HEK293 (cell line): ENCODE results near the gene RHD.

Experiments used
- AEBP2 ChIP-seq: fragments of 450-650 bp; formaldehyde crosslinking; IDR thresholded peaks from 2 replicates; pipeline ENCODE4 v1.5.1; 2016; ENCODE audit warnings: missing biosample characterization, missing genetic modification characterization, borderline replicate concordance
- BCL11B ChIP-seq: fragments of 450-650 bp; formaldehyde crosslinking; IDR thresholded peaks from 2 replicates; pipeline ENCODE4 v1.5.1; 2016; ENCODE audit warnings: low read depth, missing biosample characterization, missing genetic modification characterization
- BCL6B ChIP-seq: fragments of 450-650 bp; formaldehyde crosslinking; IDR thresholded peaks from 2 replicates; pipeline ENCODE4 v1.5.1; 2017; ENCODE audit warnings: missing biosample characterization, missing genetic modification characterization
- HOXA7 ChIP-seq: sonication (generic); formaldehyde crosslinking; IDR thresholded peaks from 2 replicates; pipeline ENCODE4 v1.8.1; 2022; ENCODE audit warnings: missing genetic modification reagents, borderline replicate concordance
- MYNN ChIP-seq: fragments of 450-650 bp; formaldehyde crosslinking; IDR thresholded peaks from 2 replicates; pipeline ENCODE4 v1.5.1; 2016; ENCODE audit warnings: missing biosample characterization, missing genetic modification characterization, borderline replicate concordance
- SCRT1 ChIP-seq: fragments of 450-650 bp; formaldehyde crosslinking; IDR thresholded peaks from 2 replicates; pipeline ENCODE4 v1.5.1; 2016; ENCODE audit warnings: missing biosample characterization, missing genetic modification characterization, borderline replicate concordance
- ZBTB17 ChIP-seq: fragments of 450-650 bp; formaldehyde crosslinking; IDR thresholded peaks from 2 replicates; pipeline ENCODE4 v1.5.1; 2016; ENCODE audit warnings: missing biosample characterization, missing genetic modification characterization
- ZFP3 ChIP-seq: fragments of 450-650 bp; formaldehyde crosslinking; IDR thresholded peaks from 2 replicates; pipeline ENCODE4 v1.5.1; 2016; ENCODE audit warnings: low read depth, missing biosample characterization, missing genetic modification characterization
- ZFP69B ChIP-seq: fragments of 450-650 bp; formaldehyde crosslinking; IDR thresholded peaks from 2 replicates; pipeline ENCODE4 v1.5.1; 2016; ENCODE audit warnings: missing biosample characterization, missing genetic modification characterization
- ZNF10 ChIP-seq: fragments of 450-650 bp; formaldehyde crosslinking; IDR thresholded peaks from 2 replicates; pipeline ENCODE4 v1.5.1; 2017; ENCODE audit warnings: missing biosample characterization, missing genetic modification characterization
- ZNF112 ChIP-seq: fragments of 450-650 bp; formaldehyde crosslinking; IDR thresholded peaks from 2 replicates; pipeline ENCODE4 v1.5.0; 2017; ENCODE audit warnings: missing biosample characterization, missing genetic modification characterization
- ZNF16 ChIP-seq: fragments of 450-650 bp; formaldehyde crosslinking; IDR thresholded peaks from 2 replicates; pipeline ENCODE4 v1.5.1; 2016; ENCODE audit warnings: low read depth, missing biosample characterization, missing genetic modification characterization
- ZNF292 ChIP-seq: fragments of 450-650 bp; formaldehyde crosslinking; IDR thresholded peaks from 2 replicates; pipeline ENCODE4 v1.5.1; 2016; ENCODE audit warnings: low read depth, missing biosample characterization, missing genetic modification characterization, borderline replicate concordance
- ZNF488 ChIP-seq: fragments of 450-650 bp; formaldehyde crosslinking; IDR thresholded peaks from 2 replicates; pipeline ENCODE4 v1.5.1; 2016; ENCODE audit warnings: missing biosample characterization, missing genetic modification characterization
- ZNF514 ChIP-seq: fragments of 450-650 bp; formaldehyde crosslinking; IDR thresholded peaks from 2 replicates; pipeline ENCODE4 v1.5.1; 2016; ENCODE audit warnings: missing biosample characterization, missing genetic modification characterization
- ZNF521 ChIP-seq: fragments of 450-650 bp; formaldehyde crosslinking; IDR thresholded peaks from 2 replicates; pipeline ENCODE4 v1.5.1; 2017; ENCODE audit warnings: missing biosample characterization, mild to moderate bottlenecking, missing genetic modification characterization
- ZNF548 ChIP-seq: fragments of 450-650 bp; formaldehyde crosslinking; IDR thresholded peaks from 2 replicates; pipeline ENCODE4 v1.5.1; 2016; ENCODE audit warnings: missing biosample characterization, missing genetic modification characterization
- ZNF555 ChIP-seq: fragments of 450-650 bp; formaldehyde crosslinking; conservative IDR thresholded peaks from 2 replicates; pipeline ENCODE4 v1.5.1; 2017; ENCODE audit warnings: missing biosample characterization, mild to moderate bottlenecking, missing genetic modification characterization, inconsistent platforms
- ZNF580 ChIP-seq: fragments of 450-650 bp; formaldehyde crosslinking; IDR thresholded peaks from 2 replicates; pipeline ENCODE4 v1.5.1; 2016; ENCODE audit warnings: missing biosample characterization, missing genetic modification characterization
- ZNF623 ChIP-seq: fragments of 450-650 bp; formaldehyde crosslinking; IDR thresholded peaks from 2 replicates; pipeline ENCODE4 v1.5.1; 2016; ENCODE audit warnings: missing biosample characterization, missing genetic modification characterization
- ZNF654 ChIP-seq: fragments of 450-650 bp; formaldehyde crosslinking; IDR thresholded peaks from 2 replicates; pipeline ENCODE4 v1.5.1; 2016; ENCODE audit warnings: low read depth, missing biosample characterization, missing genetic modification characterization
- ZNF660 ChIP-seq: fragments of 450-650 bp; IDR thresholded peaks from 2 replicates; pipeline ENCODE4 v1.5.1; 2018; ENCODE audit warnings: missing biosample characterization, mild to moderate bottlenecking, missing genetic modification characterization
- ZNF707 ChIP-seq: fragments of 450-650 bp; formaldehyde crosslinking; IDR thresholded peaks from 2 replicates; pipeline ENCODE4 v1.5.1; 2016; ENCODE audit warnings: missing biosample characterization, missing genetic modification characterization
- ZNF830 ChIP-seq: fragments of 450-650 bp; IDR thresholded peaks from 2 replicates; pipeline ENCODE4 v1.5.0; 2018; ENCODE audit warnings: missing biosample characterization, missing genetic modification characterization, low read depth, mild to moderate bottlenecking, moderate library complexity
- ZSCAN16 ChIP-seq: fragments of 450-650 bp; formaldehyde crosslinking; IDR thresholded peaks from 2 replicates; pipeline ENCODE4 v1.5.1; 2016; ENCODE audit warnings: missing biosample characterization, missing genetic modification characterization
- TF ChIP-seq, protein P1 (sequence below): fragments of 450-650 bp; IDR thresholded peaks from 2 replicates; pipeline ENCODE4 v1.5.1; 2018; ENCODE audit warnings: missing biosample characterization, mild to moderate bottlenecking, missing genetic modification characterization
- TF ChIP-seq, protein P2 (sequence below): fragments of 450-650 bp; formaldehyde crosslinking; IDR thresholded peaks from 2 replicates; pipeline ENCODE4 v1.5.1; 2017; ENCODE audit warnings: missing biosample characterization, mild to moderate bottlenecking, missing genetic modification characterization, moderate library complexity
- TF ChIP-seq, protein P3 (sequence below): fragments of 450-650 bp; formaldehyde crosslinking; IDR thresholded peaks from 2 replicates; pipeline ENCODE4 v1.5.1; 2016; ENCODE audit warnings: missing biosample characterization, missing genetic modification characterization

The RHD gene

DNA sequence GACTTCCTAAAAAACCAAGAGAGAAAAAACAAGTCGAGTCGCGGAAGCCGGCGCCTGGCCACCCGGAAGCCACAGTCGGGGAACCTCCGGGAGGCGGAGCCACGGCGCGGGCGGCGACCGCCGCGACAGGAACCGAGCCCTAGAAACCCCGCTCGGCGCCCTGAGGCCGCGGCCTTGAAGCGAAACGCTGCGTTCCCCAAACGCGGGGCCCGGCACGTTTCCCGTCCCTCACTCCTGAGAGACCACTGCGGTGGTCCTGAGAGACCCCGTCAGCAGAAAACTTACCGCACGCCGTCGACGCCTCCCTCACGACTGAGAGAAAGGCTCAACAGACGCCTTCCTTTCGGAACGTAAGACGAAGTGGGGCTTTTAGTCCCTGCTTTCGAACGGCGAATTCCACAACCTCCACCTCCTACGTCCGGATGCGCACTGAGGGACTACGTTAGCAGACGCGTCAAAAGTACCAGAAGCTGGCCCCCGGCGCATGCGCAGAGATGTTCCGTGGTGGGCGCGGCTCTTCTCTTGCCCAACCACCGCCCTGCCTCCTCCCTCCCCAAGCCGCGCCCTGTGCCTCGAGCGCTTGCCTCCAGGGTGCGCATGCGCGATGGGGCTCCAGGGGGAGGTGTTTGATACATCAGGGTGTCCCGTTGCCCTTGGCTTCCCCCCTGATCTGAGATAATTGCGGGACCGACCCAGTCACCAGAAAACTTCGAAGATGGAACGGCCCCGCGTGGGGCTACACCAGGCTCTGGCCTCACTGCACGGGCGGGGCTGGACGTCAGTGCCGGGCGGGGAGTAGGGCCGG lies 25.1 kb upstream of the RHD start, which contains the start of gene RSRP1 (continued):
- TF ChIP-seq, protein P1, sequence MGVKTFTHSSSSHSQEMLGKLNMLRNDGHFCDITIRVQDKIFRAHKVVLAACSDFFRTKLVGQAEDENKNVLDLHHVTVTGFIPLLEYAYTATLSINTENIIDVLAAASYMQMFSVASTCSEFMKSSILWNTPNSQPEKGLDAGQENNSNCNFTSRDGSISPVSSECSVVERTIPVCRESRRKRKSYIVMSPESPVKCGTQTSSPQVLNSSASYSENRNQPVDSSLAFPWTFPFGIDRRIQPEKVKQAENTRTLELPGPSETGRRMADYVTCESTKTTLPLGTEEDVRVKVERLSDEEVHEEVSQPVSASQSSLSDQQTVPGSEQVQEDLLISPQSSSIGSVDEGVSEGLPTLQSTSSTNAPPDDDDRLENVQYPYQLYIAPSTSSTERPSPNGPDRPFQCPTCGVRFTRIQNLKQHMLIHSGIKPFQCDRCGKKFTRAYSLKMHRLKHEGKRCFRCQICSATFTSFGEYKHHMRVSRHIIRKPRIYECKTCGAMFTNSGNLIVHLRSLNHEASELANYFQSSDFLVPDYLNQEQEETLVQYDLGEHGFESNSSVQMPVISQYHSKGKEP (tag by site-specific recombination), result no peak
- TF ChIP-seq ZFP69B (peak; percentile 65; the same call in 1 of the 2 replicates), BCL11B (0 out of 2 replicates have a peak, but pooled peaks have one; percentile 27), HOXA7 (CRISPR knock-in tag) (no peak), ZNF16 (tag by site-specific recombination) (no peak), ZNF580 (tag by site-specific recombination) (peak; percentile 90), BCL6B (no peak), ZNF292 (no peak), ZSCAN16 (tag by site-specific recombination) (peak; percentile 45; the same call in 1 of the 2 replicates), ZNF514 (tag by site-specific recombination) (no peak), ZBTB17 (tag by site-specific recombination) (peak; percentile 64), ZNF555 (tag by site-specific recombination) (no peak), ZNF521 (tag by site-specific recombination) (no peak), ZNF112 (no peak), ZNF707 (tag by site-specific recombination) (no peak; the same call in 1 of the 2 replicates), ZNF488 (no peak), ZNF660 (peak; percentile 93), ZNF548 (tag by site-specific recombination) (no peak), AEBP2 (no peak), ZFP3 (tag by site-specific recombination) (no peak), MYNN (peak; percentile 44; the same call in 1 of the 2 replicates), ZNF623 (tag by site-specific recombination) (no peak), SCRT1 (tag by site-specific recombination) (no peak), ZNF10 (tag by site-specific recombination) (peak; percentile 64; the same call in 1 of the 2 replicates), ZNF830 (tag by site-specific recombination) (no peak), ZNF654 (no peak)
- TF ChIP-seq, protein P2, sequence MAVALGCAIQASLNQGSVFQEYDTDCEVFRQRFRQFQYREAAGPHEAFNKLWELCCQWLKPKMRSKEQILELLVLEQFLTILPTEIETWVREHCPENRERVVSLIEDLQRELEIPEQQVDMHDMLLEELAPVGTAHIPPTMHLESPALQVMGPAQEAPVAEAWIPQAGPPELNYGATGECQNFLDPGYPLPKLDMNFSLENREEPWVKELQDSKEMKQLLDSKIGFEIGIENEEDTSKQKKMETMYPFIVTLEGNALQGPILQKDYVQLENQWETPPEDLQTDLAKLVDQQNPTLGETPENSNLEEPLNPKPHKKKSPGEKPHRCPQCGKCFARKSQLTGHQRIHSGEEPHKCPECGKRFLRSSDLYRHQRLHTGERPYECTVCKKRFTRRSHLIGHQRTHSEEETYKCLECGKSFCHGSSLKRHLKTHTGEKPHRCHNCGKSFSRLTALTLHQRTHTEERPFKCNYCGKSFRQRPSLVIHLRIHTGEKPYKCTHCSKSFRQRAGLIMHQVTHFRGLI, result peak; percentile 68
- TF ChIP-seq, protein P3, sequence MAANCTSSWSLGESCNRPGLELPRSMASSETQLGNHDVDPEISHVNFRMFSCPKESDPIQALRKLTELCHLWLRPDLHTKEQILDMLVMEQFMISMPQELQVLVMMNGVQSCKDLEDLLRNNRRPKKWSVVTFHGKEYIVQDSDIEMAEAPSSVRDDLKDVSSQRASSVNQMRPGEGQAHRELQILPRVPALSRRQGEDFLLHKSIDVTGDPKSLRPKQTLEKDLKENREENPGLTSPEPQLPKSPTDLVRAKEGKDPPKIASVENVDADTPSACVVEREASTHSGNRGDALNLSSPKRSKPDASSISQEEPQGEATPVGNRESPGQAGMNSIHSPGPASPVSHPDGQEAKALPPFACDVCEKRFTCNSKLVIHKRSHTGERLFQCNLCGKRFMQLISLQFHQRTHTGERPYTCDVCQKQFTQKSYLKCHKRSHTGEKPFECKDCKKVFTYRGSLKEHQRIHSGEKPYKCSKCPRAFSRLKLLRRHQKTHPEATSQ, result peak; percentile 80; the same call in 1 of the 2 replicates
